ENCODE results near the gene PTHLH. TPM values are rescaled to one million over a fixed set of nuclear protein-coding genes. Genes with fewer than 3 reads are reported as not detected.

The PTHLH gene
- total and polyA plus RNA-seq, 2 donors from 2014 or later = 0.72 TPM; not detected in 1

- FAIRE-seq = no peak
- H3K27me3 ChIP-seq (ENCODE audit: control insufficient read depth, insufficient read depth, low read length) = no peaks in the 10 kb centered on the region
- intact Hi-C loops (cut with DNase I) = no loop called here
- H3K27ac ChIP-seq (ENCODE audit: low read depth in 2 of 2, low read length in 2 of 2) = no peak overlapping the region
- H3K4me1 ChIP-seq (ENCODE audit: control insufficient read depth in 2 of 3, insufficient read depth in 2 of 3, low read depth in 1 of 3, low read length in 3 of 3) = no peaks in the 10 kb centered on the region
- no peak overlapping the region for H3K9ac ChIP-seq (ENCODE audit: low read length in 3 of 3)
- DNase-seq = no peak
- no peaks in the 10 kb centered on the region for H3K36me3 ChIP-seq (ENCODE audit: control insufficient read depth in 2 of 3, insufficient read depth in 3 of 3, low read length in 3 of 3)
- no peaks in the 10 kb centered on the region for H3K9me3 ChIP-seq (ENCODE audit: control insufficient read depth in 2 of 3, insufficient read depth in 1 of 3, low read length in 3 of 3)
- H3K4me3 ChIP-seq (ENCODE audit: low read length in 3 of 3) = no peak overlapping the region
- TF ChIP-seq CTCF (IDR thresholded peaks at IDR 0.05; ENCODE audit: borderline replicate concordance, extremely low read depth, insufficient read depth) = no peak
Observed at GRCh38 chr12:27946421-27946820, 26.1 kb downstream of the PTHLH start.

- Histone ChIP-seq H3K27ac (ENCODE audit: low read depth in 2 of 2, low read length in 2 of 2) (no peak overlapping the region), H3K4me3 (ENCODE audit: low read length in 3 of 3) (no peak overlapping the region), H3K9me3 (ENCODE audit: control insufficient read depth in 2 of 3, insufficient read depth in 1 of 3, low read length in 3 of 3) (no peaks in the 10 kb centered on the region), H3K36me3 (ENCODE audit: control insufficient read depth in 2 of 3, insufficient read depth in 3 of 3, low read length in 3 of 3) (no peaks in the 10 kb centered on the region), H3K9ac (ENCODE audit: low read length in 3 of 3) (no peak overlapping the region), H3K27me3 (ENCODE audit: control insufficient read depth, insufficient read depth, low read length) (no peaks in the 10 kb centered on the region), H3K4me1 (ENCODE audit: control insufficient read depth in 2 of 3, insufficient read depth in 2 of 3, low read depth in 1 of 3, low read length in 3 of 3) (no peaks in the 10 kb centered on the region)
- intact Hi-C loops (cut with DNase I) = no loop called here
- TF ChIP-seq CTCF (IDR thresholded peaks at IDR 0.05; ENCODE audit: borderline replicate concordance, extremely low read depth, insufficient read depth) = peak; percentile 76
- peak in 4 of 5 donors; percentile 67 to 84 (median 73) for DNase-seq
- peak; percentile 83 for FAIRE-seq
Observed at GRCh38 chr12:27940756-27941402, 31.7 kb downstream of the PTHLH start.

- no peak for DNase-seq
- no peak overlapping the region for H3K4me3 ChIP-seq (ENCODE audit: low read length in 3 of 3)
- H3K36me3 ChIP-seq (ENCODE audit: control insufficient read depth in 2 of 3, insufficient read depth in 3 of 3, low read length in 3 of 3) = no peaks in the 10 kb centered on the region
- no peak for TF ChIP-seq CTCF (IDR thresholded peaks at IDR 0.05; ENCODE audit: borderline replicate concordance, extremely low read depth, insufficient read depth)
- no peak overlapping the region for H3K27ac ChIP-seq (ENCODE audit: low read depth in 2 of 2, low read length in 2 of 2)
- FAIRE-seq = no peak
- H3K27me3 ChIP-seq (ENCODE audit: control insufficient read depth, insufficient read depth, low read length) = no peaks in the 10 kb centered on the region
- no peaks in the 10 kb centered on the region for H3K9me3 ChIP-seq (ENCODE audit: control insufficient read depth in 2 of 3, insufficient read depth in 1 of 3, low read length in 3 of 3)
- H3K4me1 ChIP-seq (ENCODE audit: control insufficient read depth in 2 of 3, insufficient read depth in 2 of 3, low read depth in 1 of 3, low read length in 3 of 3) = no peaks in the 10 kb centered on the region
- intact Hi-C loops (cut with DNase I) = no loop called here
- no peak overlapping the region for H3K9ac ChIP-seq (ENCODE audit: low read length in 3 of 3)
Observed at GRCh38 chr12:27940245-27940644, 32.3 kb downstream of the PTHLH start.

GRCh38 chr12:27937768-27938167 is 34.8 kb downstream of the PTHLH start:
- H3K36me3 ChIP-seq (ENCODE audit: control insufficient read depth in 2 of 3, insufficient read depth in 3 of 3, low read length in 3 of 3) = no peaks in the 10 kb centered on the region
- no peaks in the 10 kb centered on the region for H3K27me3 ChIP-seq (ENCODE audit: control insufficient read depth, insufficient read depth, low read length)
- no peak for DNase-seq
- H3K4me1 ChIP-seq (ENCODE audit: control insufficient read depth in 2 of 3, insufficient read depth in 2 of 3, low read depth in 1 of 3, low read length in 3 of 3) = no peaks in the 10 kb centered on the region
- no peak overlapping the region for H3K27ac ChIP-seq (ENCODE audit: low read depth in 2 of 2, low read length in 2 of 2)
- intact Hi-C loops (cut with DNase I) = no loop called here
- FAIRE-seq = no peak
- H3K9me3 ChIP-seq (ENCODE audit: control insufficient read depth in 2 of 3, insufficient read depth in 1 of 3, low read length in 3 of 3) = no peaks in the 10 kb centered on the region
- H3K4me3 ChIP-seq (ENCODE audit: low read length in 3 of 3) = no peak overlapping the region
- no peak overlapping the region for H3K9ac ChIP-seq (ENCODE audit: low read length in 3 of 3)
- no peak for TF ChIP-seq CTCF (IDR thresholded peaks at IDR 0.05; ENCODE audit: borderline replicate concordance, extremely low read depth, insufficient read depth)

Measured in kidney (tissue), 14 donors.